Kidney glomerular epithelial cell (primary cell): ENCODE data around the gene B4GALT6.

Experiments used
- DNase-seq: peaks from one replicate; lab custom pipeline; 2025; lab: John Stamatoyannopoulos, UW

The B4GALT6 gene

GRCh38 chr18:31658670-31659575, 25.5 kb downstream of the B4GALT6 start:
- peak; percentile 37 for DNase-seq

- DNase-seq, result no peak
Observed at GRCh38 chr18:31657823-31658669, 26.3 kb downstream of the B4GALT6 start.

DNA sequence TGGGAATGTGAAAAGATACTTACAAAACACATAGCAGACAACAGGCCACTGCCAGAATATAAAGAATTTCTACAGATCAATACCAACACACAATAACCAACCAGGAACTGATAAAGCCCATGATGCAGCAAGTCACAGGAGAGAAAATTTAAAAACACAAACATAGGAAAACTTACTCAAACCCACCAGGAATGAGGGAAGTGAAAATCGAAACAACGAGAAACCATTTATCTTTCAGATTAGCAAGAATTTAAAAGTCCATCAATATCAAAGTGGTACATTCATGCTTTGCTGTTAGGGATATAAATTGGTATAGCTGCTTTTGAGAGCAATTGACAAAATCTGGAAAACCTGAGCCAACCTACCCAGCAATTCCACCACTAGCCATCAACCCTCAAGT, 27.6 kb downstream of the B4GALT6 start:
- DNase-seq, result no peak

- DNase-seq, result no peak
Observed at GRCh38 chr18:31655354-31655753, 29.0 kb downstream of the B4GALT6 start.

DNA sequence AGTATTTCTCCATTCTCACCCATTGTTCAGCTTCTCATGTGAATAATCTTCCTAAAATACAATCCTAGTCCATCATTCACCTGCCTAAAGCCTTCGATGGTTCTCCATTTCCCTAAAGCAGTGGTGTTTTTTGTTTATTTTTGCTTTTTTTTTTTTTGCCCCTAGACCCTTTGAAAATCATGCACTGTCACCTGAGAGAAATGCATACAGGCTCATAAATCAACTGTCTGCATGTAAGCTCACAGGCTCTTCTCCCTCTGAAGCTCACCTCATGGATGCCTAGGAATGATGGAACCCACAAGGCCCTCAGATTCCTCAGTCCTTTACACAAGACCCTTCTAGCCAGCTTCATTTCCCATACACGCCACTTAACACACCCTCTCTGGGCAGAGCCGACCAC, 31.5 kb downstream of the B4GALT6 start:
- DNase-seq, result no peak

DNA sequence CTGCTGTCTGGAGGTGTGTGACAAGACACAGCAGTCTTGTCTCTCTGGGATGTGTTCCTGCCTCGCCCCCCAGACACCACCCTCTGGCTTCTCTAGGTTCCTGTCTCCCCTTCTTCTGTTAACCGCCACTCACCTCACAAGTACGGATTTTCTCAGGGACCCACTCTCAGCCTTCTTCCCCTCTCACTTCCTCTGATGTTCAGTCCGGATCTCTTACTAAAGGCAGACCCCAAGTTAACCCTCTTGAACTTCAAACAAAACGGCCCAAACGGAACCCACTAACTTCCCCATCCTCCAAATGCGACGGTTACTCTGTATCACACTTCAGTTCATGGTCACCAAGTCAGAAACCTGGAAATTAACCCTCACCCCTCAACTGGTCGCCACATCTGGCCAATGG, 32.0 kb downstream of the B4GALT6 start:
- no peak for DNase-seq

GRCh38 chr18:31651369-31651768, 33.0 kb downstream of the B4GALT6 start:
- DNase-seq, result no peak

- no peak for DNase-seq
Observed at GRCh38 chr18:31649978-31650719, 34.2 kb downstream of the B4GALT6 start.

DNA sequence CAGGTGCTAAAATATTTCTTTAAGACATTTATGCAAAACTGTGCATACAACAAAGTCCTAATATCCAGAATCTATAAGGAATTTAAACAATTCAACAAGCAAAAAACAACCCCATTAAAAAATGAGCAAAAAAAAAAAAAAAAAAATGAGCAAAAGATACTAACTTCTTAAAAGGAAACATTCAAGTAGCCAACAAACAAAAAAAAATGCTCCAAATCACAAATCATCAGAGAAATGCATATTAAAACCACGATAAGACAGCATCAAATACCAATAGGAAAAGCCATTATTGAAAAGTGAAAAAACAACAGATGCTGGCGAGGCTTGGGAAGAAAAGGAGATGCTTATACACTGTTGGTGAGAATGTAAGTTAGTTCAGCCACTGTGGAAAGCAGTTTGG, 34.9 kb downstream of the B4GALT6 start:
- no peak for DNase-seq

DNA sequence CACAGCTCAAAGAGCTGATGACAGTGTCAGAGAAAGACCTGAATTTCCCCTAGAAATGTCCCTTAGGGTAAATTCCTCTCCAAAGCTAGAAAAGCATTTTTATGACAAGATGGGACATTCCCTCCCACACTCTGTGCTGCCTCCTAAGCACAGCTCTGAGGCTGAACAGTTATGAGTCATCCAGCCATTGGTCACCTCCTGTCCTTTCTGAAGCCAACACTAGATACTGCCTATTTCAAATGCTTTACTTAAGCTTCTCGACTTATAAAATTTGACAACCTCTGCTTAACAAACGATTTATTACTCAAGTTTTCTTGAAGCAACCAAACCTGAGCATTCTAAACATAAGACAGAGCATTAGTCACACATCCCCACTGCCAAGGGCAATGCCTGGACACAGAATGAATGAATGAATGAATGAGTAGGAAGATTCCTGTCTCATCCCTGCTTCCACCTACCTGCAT, 35.4 kb downstream of the B4GALT6 start:
- peak; percentile 62 for DNase-seq

DNA sequence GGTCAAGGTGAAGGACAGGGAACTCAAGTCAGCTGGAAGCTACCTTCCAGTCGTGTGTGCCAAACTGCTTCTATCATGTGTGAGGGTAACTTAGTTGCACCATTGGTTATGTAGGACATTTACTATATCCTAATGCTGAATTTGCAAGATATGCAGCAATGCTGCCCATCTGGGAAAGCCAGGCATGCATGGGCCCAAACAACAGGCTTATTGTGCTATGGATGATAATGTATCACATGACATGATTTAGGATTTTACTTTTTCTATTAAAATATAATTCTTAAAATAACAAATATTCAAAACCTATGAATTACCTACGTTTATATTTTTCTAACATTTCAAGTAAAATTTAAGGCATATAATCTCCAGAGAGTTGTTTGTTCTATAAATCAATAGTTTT, 35.9 kb downstream of the B4GALT6 start:
- no peak for DNase-seq

DNA sequence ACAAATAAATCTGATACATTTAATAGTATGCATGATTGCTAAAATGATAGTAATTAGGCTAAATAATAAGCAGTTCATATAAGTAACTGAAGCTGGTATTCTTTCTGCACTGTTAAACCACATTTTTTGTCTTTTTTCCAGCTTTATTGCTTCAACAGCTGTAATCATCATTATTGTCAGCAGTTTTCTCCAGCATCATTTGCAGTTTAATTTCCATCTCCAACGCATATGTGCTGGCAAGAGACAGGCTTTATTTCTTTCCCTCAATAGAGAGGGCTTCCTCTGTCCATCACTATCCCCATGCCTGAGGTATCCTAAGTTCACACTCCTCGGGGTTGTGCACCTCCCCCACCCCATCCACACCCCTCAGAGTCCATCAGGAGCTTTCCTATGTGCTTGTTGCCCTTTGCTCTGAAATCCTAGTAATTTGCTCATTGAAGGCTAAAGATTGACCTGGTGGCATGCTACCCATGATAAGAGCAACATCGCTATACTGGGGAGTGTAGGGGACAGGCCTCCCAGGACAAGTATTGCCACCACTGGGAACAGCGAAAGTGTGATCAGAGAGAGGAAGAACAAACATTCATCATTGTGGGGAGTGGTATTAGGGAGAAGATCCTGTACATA, 37.1 kb downstream of the B4GALT6 start:
- DNase-seq, result no peak

DNA sequence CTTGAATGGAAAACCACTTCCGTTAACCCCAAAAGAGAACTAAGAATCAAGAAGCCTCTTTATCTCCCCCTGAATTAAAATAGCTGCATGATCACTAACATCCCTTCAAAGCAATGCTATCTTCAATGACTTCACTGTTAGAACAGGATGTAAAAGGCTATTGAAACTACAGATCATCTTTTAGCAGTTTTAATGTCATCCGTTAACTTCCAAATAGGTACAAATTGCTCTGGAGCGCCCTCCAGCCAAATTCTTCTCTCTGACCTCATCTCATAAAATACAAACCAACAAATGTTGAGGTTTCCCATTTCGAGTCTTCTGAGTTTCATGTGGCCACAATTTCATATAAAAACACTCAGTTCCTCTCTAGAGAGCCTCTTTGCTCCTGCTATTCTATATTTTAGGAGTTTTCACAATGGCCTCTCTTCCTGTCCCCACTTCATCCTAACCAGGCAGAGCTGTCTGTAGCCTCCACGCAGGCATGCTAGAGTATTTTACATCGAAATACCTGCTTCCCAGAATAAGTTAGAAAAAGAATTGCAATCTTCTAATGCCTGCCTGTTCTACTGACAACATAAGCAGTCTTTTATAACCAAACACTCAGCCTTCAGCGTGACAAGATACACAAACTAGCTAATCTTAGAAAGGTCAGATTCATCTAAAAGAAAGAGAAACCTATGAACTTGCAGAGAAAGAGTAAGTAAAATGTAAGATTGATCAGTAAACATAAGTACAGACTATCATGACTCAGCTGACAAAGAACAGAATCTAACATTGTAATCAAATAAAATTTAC, 37.9 kb downstream of the B4GALT6 start:
- no peak for DNase-seq

DNA sequence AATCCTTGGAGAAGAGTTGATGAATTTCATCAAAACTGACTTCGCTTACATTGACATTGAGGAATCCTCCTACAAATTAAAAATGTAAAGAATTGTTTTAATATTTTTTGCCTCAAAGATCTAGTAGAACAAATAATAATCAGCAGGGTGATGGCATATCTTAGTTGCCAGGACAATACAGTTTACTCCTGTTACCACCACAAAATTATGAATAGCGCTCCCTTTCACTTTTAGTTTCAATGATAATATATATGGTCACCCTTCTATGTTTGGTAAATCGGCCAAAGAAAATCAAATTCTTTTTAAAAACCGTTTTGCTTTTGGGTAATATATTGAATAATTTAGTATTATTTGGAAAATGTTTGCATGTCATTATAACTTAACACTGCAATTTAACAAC, 39.0 kb downstream of the B4GALT6 start:
- no peak for DNase-seq

DNA sequence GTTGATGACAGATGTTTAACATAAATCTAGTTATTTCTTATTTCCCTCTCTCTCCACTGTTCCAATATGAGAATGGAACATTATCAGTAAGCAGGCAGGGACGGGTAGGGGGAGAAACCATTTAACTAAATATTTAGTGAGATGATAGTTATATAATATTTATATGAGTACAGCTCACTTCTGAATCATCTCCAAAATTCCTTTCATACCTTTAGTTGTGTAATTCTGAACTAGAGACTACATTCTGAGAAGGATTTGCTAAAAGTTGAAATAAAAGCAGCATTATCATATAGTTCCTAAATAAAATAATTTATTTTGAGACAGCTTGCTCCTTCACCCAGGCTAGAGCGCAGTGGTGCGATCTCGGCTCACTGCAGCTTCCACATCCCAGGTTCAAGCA, 41.4 kb downstream of the B4GALT6 start:
- DNase-seq, result no peak

- DNase-seq, result no peak
Observed at GRCh38 chr18:31637445-31637844, 46.9 kb downstream of the B4GALT6 start.

GRCh38 chr18:31636387-31636786, 48.0 kb downstream of the B4GALT6 start:
- DNase-seq, result no peak

- no peak for DNase-seq
Observed at GRCh38 chr18:31634331-31634713, 50.1 kb downstream of the B4GALT6 start.

GRCh38 chr18:31633392-31634330, 50.7 kb downstream of the B4GALT6 start:
- no peak for DNase-seq

- DNase-seq, result no peak
Observed at GRCh38 chr18:31632356-31632755, 52.0 kb downstream of the B4GALT6 start.
